Activated CD4-positive, CD25-positive, alpha-beta regulatory T cell treated with anti-CD3 and anti-CD28 coated beads, Interleukin-2, amount 50 U/mL, for 24 hours (primary cell): Measurements from ENCODE around the gene THSD7A.

Experiments used
- ATAC-seq, 2 donors: fragments of 150-1000 bp; cut with Tn5 transposase; one replicate each; pipeline ENCODE4 v1.10.0; 2021; ENCODE audit warnings: mild to moderate bottlenecking in 1 of 2, moderate library complexity in 1 of 2

The THSD7A gene

GRCh38 chr7:11379641-11380040, 452.4 kb downstream of the THSD7A start:
- ATAC-seq, result no peak

DNA sequence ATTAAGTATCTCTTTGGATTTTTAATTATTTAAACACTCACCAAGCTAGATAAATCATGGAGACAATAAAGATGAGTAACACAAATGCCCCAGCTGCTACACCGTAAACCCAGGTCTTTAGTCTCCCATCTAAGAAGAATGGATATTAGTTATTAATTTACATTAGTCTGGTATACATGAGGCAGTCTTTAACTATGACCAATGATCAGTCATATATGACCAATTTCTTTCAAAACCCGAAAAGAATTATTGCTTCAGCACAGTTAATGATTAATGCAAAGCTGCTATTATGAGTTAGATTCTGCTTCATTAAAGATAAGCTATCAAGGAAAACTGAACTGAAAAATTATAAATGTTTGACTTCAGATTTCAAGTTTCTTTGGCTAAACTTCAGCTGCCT, 455.5 kb downstream of the THSD7A start:
- no peak for ATAC-seq

DNA sequence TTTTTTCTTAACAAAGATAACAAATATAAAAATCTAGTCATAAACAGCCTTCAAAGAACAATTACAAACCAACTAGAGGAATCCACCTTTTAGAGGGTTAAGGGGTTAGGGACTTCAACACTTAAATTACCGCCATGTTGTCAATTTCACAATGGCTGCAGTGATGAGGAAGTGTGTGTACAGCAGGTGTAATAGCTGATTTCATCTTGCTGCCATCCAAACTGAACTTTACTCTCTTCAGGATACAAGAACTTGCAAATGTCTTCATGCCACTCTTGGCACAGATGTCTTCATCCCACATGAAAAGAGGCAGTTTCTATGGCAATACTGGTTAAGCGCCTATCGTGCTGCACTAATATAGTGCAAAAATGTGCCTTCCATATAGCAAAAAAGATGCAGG, 457.4 kb downstream of the THSD7A start:
- ATAC-seq, result no peak

- ATAC-seq, result no peak
Measured at GRCh38 chr7:11373546-11374142, 458.4 kb downstream of the THSD7A start.

DNA sequence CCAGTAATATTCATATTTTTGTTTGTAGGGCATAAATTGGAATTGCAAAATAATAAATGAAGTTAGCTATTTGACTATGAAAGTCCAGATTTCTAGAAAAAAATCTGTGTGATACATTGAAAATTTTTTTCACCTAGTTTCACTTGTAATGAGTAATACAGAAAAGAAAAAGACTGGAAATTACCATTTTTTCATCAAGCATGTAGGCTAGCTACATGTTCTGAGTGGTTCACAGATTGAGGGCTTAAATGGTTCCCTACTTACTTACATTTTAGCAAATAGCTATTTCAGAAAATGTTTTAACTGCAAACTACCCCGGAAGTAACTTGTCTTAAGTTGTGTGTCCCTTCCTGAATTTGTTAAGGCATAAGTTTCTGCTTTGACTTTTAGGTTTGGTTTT, 462.3 kb downstream of the THSD7A start:
- ATAC-seq, result no peak

- ATAC-seq, result no peak
Measured at GRCh38 chr7:11366118-11366517, 465.9 kb downstream of the THSD7A start.

GRCh38 chr7:11358637-11359036, 473.4 kb downstream of the THSD7A start:
- no peak for ATAC-seq

- no peak for ATAC-seq
Measured at GRCh38 chr7:11355399-11356005, 476.5 kb downstream of the THSD7A start.

DNA sequence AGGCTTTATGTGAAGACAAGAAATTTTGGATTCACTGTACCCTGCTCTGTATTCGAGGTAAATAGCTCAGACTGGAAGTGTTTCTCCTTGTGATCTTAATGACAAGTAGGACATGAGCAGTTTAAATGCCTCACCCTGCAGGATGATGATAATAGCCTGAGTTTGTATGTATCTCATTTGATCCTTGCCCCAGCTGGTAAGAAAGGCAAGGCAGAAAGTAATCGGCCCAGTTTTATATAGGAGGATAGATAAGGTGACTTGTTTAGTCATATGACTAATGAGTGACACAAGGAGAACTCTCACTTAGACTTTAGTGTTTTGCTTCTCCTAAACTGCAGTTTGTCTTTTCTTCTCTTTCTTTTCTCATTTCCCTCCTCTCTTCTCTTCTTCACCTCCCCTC, 485.7 kb downstream of the THSD7A start:
- no peak for ATAC-seq

DNA sequence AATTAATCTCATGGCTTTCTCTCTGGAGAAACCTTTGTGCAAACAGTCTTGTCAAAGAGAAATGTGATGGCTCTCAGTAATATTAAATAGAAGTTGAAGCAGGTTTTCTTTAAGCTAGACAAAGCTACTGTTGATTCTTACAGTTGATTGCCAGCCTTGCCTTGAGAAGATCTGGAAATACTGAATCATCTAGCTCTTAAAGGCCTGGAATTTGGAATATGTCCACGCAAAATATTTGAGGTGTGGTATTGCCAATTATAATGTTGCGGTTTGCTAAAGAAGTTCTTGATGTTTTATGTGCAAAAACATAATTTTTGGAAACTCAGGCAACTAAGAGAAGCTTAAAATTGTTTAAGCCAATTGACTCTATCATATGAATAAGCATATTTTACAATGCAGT, 486.4 kb downstream of the THSD7A start:
- no peak for ATAC-seq

GRCh38 chr7:11343818-11344413, 488.1 kb downstream of the THSD7A start:
- no peak for ATAC-seq

GRCh38 chr7:11343136-11343535, 488.9 kb downstream of the THSD7A start:
- ATAC-seq, result no peak

DNA sequence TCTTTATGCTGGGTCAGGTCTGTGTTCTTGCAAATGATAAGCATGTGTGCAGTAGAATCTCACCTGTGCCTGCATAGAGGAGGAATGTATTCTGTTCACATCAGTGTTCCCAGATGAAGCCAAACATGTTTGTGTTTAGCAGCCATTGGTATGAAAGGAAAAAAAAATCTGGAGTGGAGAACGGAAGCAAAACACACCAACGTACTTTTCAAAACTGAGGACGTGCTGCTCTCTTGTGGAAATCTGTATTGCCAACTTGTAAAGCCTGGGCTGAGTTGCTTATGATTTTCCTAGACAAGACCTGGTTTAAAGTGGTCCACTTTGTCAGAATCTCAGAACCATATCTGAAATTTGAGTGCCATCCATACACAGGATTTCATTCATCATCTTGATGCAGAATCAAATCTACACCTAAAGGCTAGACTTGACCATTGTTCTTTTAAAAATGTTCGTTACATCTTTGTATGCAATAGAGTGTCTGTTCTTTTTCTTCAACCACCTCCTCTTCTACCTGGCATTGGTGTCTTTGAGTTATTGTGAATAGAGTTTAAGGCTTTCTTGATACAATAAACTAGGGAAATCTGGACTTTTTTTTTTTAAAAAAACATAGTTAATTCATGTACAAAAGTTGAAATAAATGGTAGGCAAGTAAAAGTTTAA, 490.6 kb downstream of the THSD7A start:
- ATAC-seq, result no peak

DNA sequence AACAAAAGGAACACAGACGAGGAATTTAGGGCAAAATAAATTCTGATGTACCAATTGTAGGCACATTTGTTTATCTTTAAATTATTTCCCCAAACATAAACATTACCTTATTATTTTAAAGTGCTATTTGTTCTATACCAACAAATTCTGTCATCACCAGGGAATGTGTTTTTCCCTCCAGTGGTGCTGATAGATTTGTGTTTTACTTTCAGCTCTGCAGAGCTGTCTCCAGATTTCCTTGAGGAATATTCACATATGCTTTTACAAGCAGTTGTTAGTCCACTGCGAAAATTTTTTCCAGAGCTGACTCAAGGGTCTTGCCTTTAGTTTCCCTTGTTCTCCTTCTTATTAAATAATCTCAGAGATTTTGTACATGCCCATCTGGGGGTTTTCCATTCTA, 495.6 kb downstream of the THSD7A start:
- no peak for ATAC-seq

- no peak for ATAC-seq
Measured at GRCh38 chr7:11335947-11336346, 496.1 kb downstream of the THSD7A start.

DNA sequence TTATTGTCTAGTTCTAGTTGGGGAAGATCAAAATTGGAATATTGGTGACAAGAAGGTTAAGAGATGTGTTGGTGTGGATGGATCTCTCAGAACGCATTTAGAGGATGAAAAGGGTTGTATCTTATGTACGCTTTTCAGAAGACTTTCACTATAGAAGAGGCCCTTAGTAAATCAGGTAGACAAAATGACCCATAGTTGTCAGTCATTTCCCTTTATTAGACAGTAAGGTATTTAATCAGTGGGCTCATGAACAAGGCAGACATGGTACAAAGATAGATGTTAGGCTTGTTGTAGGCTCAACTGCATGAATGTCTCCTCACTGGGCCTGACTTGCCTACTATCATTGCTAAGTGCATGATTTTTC, 499.2 kb downstream of the THSD7A start:
- no peak for ATAC-seq

DNA sequence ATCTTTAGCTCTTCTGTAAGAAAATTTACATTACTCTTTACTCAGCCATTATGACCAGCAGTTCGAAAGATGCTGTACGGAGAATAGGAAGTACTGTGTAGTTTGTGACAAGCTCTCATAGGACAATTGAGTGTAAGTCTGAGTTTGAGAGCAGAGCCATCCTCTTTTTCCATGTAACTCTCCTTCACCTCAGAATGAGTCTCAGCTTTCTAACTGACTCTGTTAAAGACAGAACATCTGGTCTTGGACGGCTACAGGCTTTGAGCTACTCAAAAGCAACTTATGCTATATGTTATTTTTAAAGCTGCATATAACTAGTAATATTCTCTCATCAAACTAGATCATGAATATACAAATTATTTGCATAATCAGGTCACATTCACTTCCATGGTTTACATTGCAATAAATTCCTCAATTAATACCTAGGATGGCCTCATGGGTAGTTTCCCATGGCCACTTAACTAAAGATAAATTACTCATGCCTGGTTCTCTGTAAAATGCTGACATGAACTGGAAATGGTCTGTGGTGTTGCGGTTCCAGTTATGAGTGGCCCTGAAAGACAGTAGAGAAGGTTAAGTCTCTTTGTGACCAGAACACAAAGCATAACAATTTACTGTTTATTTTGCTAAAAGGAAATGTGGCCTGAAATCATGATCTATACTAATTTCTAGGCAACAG, 499.7 kb downstream of the THSD7A start:
- peak in 1 of 2 donors; percentile 30 for ATAC-seq

DNA sequence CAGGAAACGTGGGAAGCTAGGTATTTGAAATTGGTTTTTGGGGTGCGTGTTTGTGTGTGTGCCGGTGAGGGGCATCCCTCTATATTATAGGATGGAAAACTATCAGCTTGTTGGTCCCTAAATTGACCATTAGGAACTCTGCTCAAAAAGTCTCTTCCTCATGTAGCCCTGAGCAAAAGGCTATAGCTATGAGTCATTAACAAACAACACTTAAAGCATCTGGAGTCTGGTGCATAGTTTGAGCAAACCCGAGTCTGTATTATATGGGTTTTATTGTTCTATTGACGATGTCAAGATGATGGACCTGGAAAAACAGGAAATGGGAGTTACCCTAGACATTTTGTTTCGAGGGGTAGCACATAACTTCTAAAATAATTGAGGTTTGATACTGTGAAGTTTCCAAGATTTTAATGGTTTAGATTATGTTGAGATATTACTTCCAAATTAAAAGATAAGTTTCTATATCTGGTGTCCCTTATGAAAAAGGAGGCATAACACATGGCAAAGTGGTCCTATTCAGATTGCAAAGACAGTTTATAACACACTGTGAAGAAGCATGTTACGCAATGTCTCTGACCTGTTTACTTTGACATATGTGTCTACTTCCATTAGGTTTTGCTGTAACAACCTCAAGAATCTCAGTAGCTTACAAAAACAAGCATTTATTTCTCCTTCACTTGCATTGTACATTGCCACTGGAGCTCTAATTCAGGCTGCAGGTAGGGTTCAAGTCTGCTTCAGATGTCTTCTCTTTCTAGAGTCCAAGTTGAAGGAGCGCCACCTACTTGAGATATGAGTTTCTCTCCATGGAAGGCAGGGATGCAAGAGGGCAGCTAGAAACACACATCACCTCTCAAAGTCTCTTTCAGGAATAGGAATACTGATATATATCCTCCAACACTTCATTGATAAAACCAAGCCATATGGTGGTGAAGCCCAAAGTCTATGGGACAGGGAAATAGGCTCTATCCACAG, 500.6 kb downstream of the THSD7A start:
- no peak for ATAC-seq

GRCh38 chr7:11330717-11331116, 501.3 kb downstream of the THSD7A start:
- no peak for ATAC-seq

- ATAC-seq, result no peak
Measured at GRCh38 chr7:11330208-11330607, 501.8 kb downstream of the THSD7A start.

DNA sequence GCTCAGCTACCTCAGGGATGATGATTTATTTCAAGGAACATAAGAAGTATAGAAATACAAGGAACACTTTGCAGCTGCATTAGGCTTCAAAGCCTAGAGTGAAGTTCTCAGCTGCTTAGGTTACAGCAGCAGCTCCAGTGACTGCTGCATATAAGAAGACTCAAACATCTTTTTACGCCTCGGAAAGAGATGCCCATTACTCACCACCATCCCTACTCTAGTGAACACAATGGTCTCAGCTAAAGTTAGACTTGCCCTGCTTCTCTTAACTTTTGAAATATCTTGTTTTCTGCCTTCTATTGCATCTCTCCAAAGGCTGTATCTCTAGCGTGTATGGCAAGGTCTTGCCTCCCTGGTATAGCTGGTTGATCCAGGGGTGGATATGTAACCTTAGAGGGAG, 502.4 kb downstream of the THSD7A start:
- ATAC-seq, result no peak

GRCh38 chr7:11328309-11328708, 503.7 kb downstream of the THSD7A start:
- ATAC-seq, result no peak
